A549 (cell line): ENCODE measurements around the gene PTPN14.

ENCODE experiments used
- CHD2 ChIP-seq: fragments of 150-350 bp; IDR thresholded peaks from 2 replicates; pipeline ENCODE4 v1.6.1; 2014; ENCODE audit warnings: low read length; ENCODE audit not compliant: partially characterized antibody
- CTCF ChIP-seq: fragments of >200 bp; sonication (Bioruptor Twin); formaldehyde crosslinking; IDR thresholded peaks from 3 replicates; pipeline ENCODE4 v1.5.1; 2016
- JUN ChIP-seq, 2 experiments: fragments of >200 bp; sonication (Bioruptor Twin); formaldehyde crosslinking; IDR thresholded peaks; 2 replicates in 1 of 2; 3 replicates in 1 of 2; pipeline ENCODE4 v1.6.1; 2016 to 2017
- NFE2L2 ChIP-seq: fragments of 150-350 bp; conservative IDR thresholded peaks from 2 replicates; pipeline ENCODE4 v1.6.1; 2014; ENCODE audit warnings: low read length
- RAD21 ChIP-seq, 2 experiments: fragments of >200 bp in 1 of 2; sonication (Bioruptor Twin) in 1 of 2; formaldehyde crosslinking in 1 of 2; IDR thresholded peaks in 1 of 2; conservative IDR thresholded peaks in 1 of 2; 2 replicates in 1 of 2; 3 replicates in 1 of 2; pipeline ENCODE4 v1.6.1; 2012 to 2018; ENCODE audit warnings: inconsistent platforms in 1 of 2
- TP53 ChIP-seq: fragments of 250-450 bp; sonication (Bioruptor Pico); IDR thresholded peaks from 2 replicates; pipeline ENCODE4 v1.5.0; 2021; ENCODE audit warnings: mild to moderate bottlenecking, moderate library complexity

GRCh38 chr1:214306269-214306668 is 245.1 kb downstream of the PTPN14 start:
- TF ChIP-seq RAD21 (conservative IDR thresholded peaks at IDR 0.05 in 1 of 2, IDR thresholded peaks at IDR 0.05 in 1 of 2) (no peak), JUN (IDR thresholded peaks at IDR 0.05) (no peak), CTCF (no peak), TP53 (CRISPR knock-in tag) (no peak), NFE2L2 (no peak), CHD2 (no peak)
